Natural killer cell (primary cell): ENCODE results near the gene REV1. TPM values are rescaled to one million over a fixed set of nuclear protein-coding genes. Genes with fewer than 3 reads are reported as not detected.
"Not testable (repeated sequence)": the region's sequence is repeated elsewhere in the genome, so short reads cannot be mapped to it uniquely, and the experiment has no call there.

Source experiments
- ATAC-seq, 3 donors: fragments of 150-1000 bp in 2 of 3; fragments of 200-7000 bp in 1 of 3; cut with Tn5 transposase; 1 replicate in 1 of 3; 2 replicates in 2 of 3; pipeline ENCODE4 v1.10.0; 2021; ENCODE audit warnings: mild to moderate bottlenecking in 2 of 3, moderate library complexity in 2 of 3
- DNase-seq, 2 donors: peaks; one replicate each; pipeline versions ENCODE4 v3.0.0 to v3.0.0-alpha.2; 2013 to 2021; ENCODE audit warnings: mixed read lengths in 1 of 2
- H3K27ac ChIP-seq: one replicate; pipeline ENCODE4 v1.5.1; 2013; ENCODE audit warnings: mild to moderate bottlenecking, low read length
- H3K27me3 ChIP-seq: one replicate; pipeline ENCODE4 v1.6.1; 2013; ENCODE audit warnings: low read length; ENCODE audit not compliant: control insufficient read depth, insufficient read depth
- H3K36me3 ChIP-seq: one replicate; pipeline ENCODE4 v1.6.1; 2013; ENCODE audit warnings: low read length; ENCODE audit not compliant: control insufficient read depth, insufficient read depth
- H3K4me1 ChIP-seq: one replicate; pipeline ENCODE4 v1.6.1; 2013; ENCODE audit warnings: low read length; ENCODE audit not compliant: control insufficient read depth, insufficient read depth
- H3K4me3 ChIP-seq: one replicate; pipeline ENCODE4 v1.5.1; 2013; ENCODE audit warnings: low read length
- H3K9me3 ChIP-seq: one replicate; pipeline ENCODE4 v1.6.1; 2013; ENCODE audit warnings: low read length; ENCODE audit not compliant: control insufficient read depth, insufficient read depth
- H3K27ac Mint-ChIP-seq, 2 donors: one replicate each; pipeline ENCODE4 v1.8.0; 2022; ENCODE audit warnings: mild to moderate bottlenecking in 2 of 2, mixed read lengths in 2 of 2, moderate library complexity in 1 of 2
- H3K27me3 Mint-ChIP-seq, 2 donors: one replicate each; pipeline ENCODE4 v1.8.0; 2022; ENCODE audit warnings: low read depth in 2 of 2, mixed read lengths in 2 of 2
- H3K36me3 Mint-ChIP-seq: one replicate; pipeline ENCODE4 v1.8.0; 2022; ENCODE audit warnings: mixed read lengths
- H3K4me1 Mint-ChIP-seq, 2 donors: one replicate each; pipeline ENCODE4 v1.8.0; 2022; ENCODE audit warnings: mixed read lengths in 2 of 2
- H3K4me3 Mint-ChIP-seq: one replicate; pipeline ENCODE4 v1.8.0; 2022; ENCODE audit warnings: mild to moderate bottlenecking, moderate library complexity, mixed read lengths
- H3K9me3 Mint-ChIP-seq, 2 donors: one replicate each; pipeline ENCODE4 v1.8.0; 2022; ENCODE audit warnings: mixed read lengths in 2 of 2
- CTCF ChIP-seq: fragments of 200-600 bp; IDR thresholded peaks from one replicate; pipeline ENCODE4 v1.8.0; 2022; ENCODE audit warnings: antibody characterized with exemption
- WGBS: methylation state at CpG from one replicate; pipeline ENCODE4 v1.1.7; 2013; ENCODE audit warnings: missing lambda C conversion rate; ENCODE audit not compliant: insufficient coverage; 5-methylcytosine and 5-hydroxymethylcytosine counted together
- intact Hi-C: fragments of 100-400 bp; cut with micrococcal nuclease; formaldehyde crosslinking; loops from one replicate; pipeline ENCODE4 v1.14.2; 2022
- total RNA-seq, 4 donors: library from RNA; stranded (reverse); fragments of 120-200 nt in 1 of 4; gene quantifications; one replicate each; pipeline versions ENCODE4 v1.2.3 to v1.2.4, GENCODE V29; 2013 to 2022

Gene REV1
- total RNA-seq, 3 donors from 2014 or later (not counting 1 experiment from before 2014, with no cell fraction given) = 34.7 to 49.1 (median 38.5) TPM

- TF ChIP-seq CTCF = no peak
- H3K36me3 ChIP-seq = no peaks in the 10 kb centered on the region
- H3K27ac Mint-ChIP-seq = no peak overlapping the region
- H3K27me3 ChIP-seq = no peaks in the 10 kb centered on the region
- no peak overlapping the region for H3K4me3 ChIP-seq
- ATAC-seq (no peak), DNase-seq (no peak)
- intact Hi-C loops = no loop called here
- no peaks in the 10 kb centered on the region for H3K36me3 Mint-ChIP-seq
- no peaks in the 10 kb centered on the region for H3K9me3 Mint-ChIP-seq
- no peak overlapping the region for H3K27ac ChIP-seq
- no peaks in the 10 kb centered on the region for H3K4me1 ChIP-seq
- peaks cover 38 to 43% of the 10 kb centered on the region in 2 donors for H3K4me1 Mint-ChIP-seq
- H3K9me3 ChIP-seq = no peaks in the 10 kb centered on the region
- H3K4me3 Mint-ChIP-seq = no peak overlapping the region
- no peaks in the 10 kb centered on the region for H3K27me3 Mint-ChIP-seq
Measured at GRCh38 chr2:99470957-99471356, 18.9 kb downstream of the REV1 start.

- H3K36me3 ChIP-seq, H3K9me3 Mint-ChIP-seq, DNase-seq, H3K9me3 ChIP-seq, H3K4me1 ChIP-seq, intact Hi-C loops, H3K27ac ChIP-seq, H3K36me3 Mint-ChIP-seq, ATAC-seq, H3K27me3 Mint-ChIP-seq, H3K27me3 ChIP-seq, H3K4me3 ChIP-seq, H3K4me3 Mint-ChIP-seq, H3K27ac Mint-ChIP-seq: not testable (repeated sequence)
- H3K4me1 Mint-ChIP-seq = peaks cover 38 to 48% of the 10 kb centered on the region in 2 donors
- WGBS = 95% methylated on average over 8 of the region's 8 CpGs
Measured at GRCh38 chr2:99470459-99470858, 19.4 kb downstream of the REV1 start.

GRCh38 chr2:99469394-99469793 lies 20.4 kb downstream of the REV1 start:
- no peaks in the 10 kb centered on the region for H3K36me3 Mint-ChIP-seq
- no peaks in the 10 kb centered on the region for H3K9me3 Mint-ChIP-seq

GRCh38 chr2:99468155-99468554 lies 21.7 kb downstream of the REV1 start:
- WGBS = 95% methylated on average over 4 of the region's 4 CpGs
- H3K4me3 ChIP-seq = no peak overlapping the region
- H3K36me3 Mint-ChIP-seq = no peaks in the 10 kb centered on the region
- no peak overlapping the region for H3K27ac ChIP-seq
- H3K36me3 ChIP-seq = no peaks in the 10 kb centered on the region
- no peaks in the 10 kb centered on the region for H3K4me1 ChIP-seq
- H3K9me3 Mint-ChIP-seq = no peaks in the 10 kb centered on the region
- no peak overlapping the region for H3K27ac Mint-ChIP-seq
- H3K4me3 Mint-ChIP-seq = no peak overlapping the region
- H3K27me3 ChIP-seq = no peaks in the 10 kb centered on the region
- intact Hi-C loops = no loop called here
- DNase-seq (no peak), ATAC-seq (no peak)
- peaks cover 21 to 40% of the 10 kb centered on the region in 2 donors for H3K4me1 Mint-ChIP-seq
- H3K27me3 Mint-ChIP-seq = no peaks in the 10 kb centered on the region
- no peak for TF ChIP-seq CTCF
- no peaks in the 10 kb centered on the region for H3K9me3 ChIP-seq

More at GRCh38 chr2:99469394-99469793, 20.4 kb downstream of the REV1 start:
- no peak overlapping the region for H3K27ac ChIP-seq
- intact Hi-C loops = no loop called here
- Mint-ChIP-seq H3K27me3 (no peaks in the 10 kb centered on the region), H3K27ac (no peak overlapping the region), H3K4me1 (peaks cover 29 to 42% of the 10 kb centered on the region in 2 donors), H3K4me3 (no peak overlapping the region)
- no peaks in the 10 kb centered on the region for H3K9me3 ChIP-seq
- no peak for TF ChIP-seq CTCF
- H3K4me3 ChIP-seq = no peak overlapping the region
- H3K36me3 ChIP-seq = no peaks in the 10 kb centered on the region
- H3K27me3 ChIP-seq = no peaks in the 10 kb centered on the region
- 100% methylated on average over 1 of the region's 1 CpG for WGBS
- H3K4me1 ChIP-seq = no peaks in the 10 kb centered on the region
- DNase-seq = no peak
- no peak for ATAC-seq
